Stimulated activated CD4-positive, alpha-beta T cell treated with anti-CD3 and anti-CD28 coated beads, Interleukin-1b, Interleukin-23, amount 100 ng/mL, for 4 hours (primary cell): Measurements from ENCODE around the gene ZDHHC17.
"Not testable (repeated sequence)": the region's sequence is repeated elsewhere in the genome, so short reads cannot be mapped to it uniquely, and the experiment has no call there.

ENCODE experiments used
- DNase-seq, 2 donors: peaks; one replicate each; pipeline ENCODE4 v3.0.0-alpha.2; 2020; ENCODE audit warnings: low read depth in 2 of 2

The ZDHHC17 gene

DNA sequence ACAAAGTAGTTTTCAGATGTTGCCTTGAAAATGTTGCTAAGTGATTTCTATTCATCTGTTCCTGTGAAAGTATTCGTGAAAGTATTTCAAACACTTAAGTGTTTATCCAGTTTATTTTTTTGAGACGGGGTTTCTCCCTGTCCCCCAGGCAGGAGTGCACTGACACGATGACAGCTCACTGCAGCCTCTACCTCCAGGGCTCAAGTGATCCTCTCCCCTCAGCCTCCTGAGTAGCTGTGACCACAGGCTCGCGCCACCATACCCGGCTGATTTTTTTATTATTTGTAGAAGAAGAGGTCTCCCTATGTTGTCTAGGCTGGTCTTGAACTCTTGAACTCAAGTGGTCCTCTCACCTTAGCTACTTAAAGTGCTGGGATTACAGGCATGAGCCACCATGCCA is 1.7 kb downstream of the ZDHHC17 start:
- no peak for DNase-seq

DNA sequence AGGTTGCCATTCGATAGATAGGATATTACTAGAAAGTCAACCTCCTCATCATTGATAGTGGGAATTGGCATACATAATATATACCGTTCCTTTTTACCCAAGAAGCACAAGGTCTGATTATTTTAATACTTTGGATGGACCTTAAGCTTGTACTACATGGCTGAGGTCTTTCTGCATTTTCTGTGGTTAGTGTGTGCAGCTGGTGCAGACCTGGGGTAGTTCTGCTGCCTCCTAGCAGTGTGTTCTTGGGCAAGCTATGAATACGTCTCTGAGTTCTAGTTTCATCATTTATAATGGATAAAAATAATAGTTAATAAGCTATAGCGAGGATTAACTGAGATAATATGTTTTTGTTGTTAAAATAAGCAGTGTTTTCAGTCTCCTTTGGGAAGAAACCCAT is 2.2 kb downstream of the ZDHHC17 start:
- DNase-seq: no peak

DNA sequence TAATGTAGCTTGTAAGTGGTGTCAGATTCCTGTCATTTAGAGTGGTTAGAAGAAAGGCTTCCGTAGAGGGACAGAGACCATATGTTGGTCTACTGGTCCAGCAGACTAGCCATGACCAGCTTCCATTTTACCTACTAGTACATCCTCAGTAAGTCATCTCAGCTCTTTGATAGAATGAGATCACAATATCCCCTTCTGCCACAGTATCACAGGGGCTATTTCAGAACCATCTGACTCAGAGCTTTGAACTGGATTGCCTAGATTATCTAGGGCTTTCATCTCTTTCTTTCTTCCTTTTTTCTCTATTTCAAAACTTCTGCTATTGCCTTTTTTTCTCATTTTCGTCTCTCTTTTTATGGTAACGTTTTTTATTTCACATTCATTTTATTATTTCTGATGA is 4.7 kb downstream of the ZDHHC17 start:
- DNase-seq: no peak

DNA sequence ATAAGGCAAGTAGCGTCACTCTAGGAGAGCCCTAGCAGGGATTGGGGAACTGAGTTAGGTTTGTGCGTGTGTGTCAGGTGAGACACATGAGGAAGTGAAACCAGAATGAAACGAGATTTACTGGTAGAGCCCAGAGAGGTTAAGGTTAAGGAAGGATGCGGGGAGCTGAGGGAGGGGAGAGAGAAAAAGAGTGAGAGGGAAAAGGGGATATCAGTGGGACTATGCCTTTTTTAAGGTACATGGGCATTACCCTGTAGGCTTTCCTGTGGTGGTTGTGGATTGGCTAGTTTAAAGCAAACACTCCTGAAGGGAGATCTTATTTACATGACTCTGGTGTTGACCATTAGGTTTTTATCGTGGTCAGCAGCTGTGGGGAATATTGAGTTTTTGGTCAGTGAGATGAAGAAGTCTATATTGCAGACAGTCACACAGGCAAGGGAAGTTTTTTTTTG is 13.9 kb downstream of the ZDHHC17 start:
- no peak for DNase-seq

DNA sequence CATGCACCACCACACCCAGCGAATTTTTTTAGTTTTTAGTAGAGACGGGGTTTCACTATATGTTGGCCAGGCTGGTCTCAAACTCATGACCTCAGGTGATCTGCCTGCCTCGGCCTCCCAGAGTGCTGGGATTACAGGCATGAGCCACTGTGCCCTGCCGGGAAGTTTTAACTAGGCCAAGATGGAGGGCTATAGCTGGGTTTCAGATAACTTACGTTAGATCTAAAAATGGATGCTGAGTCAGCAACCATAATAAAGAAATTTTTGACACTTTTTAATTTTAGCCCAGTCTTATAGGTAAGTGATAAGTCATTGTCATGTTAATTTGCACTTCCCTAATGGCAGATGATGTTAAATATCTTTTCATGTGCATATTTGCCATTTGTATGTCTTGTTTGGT is 14.4 kb downstream of the ZDHHC17 start:
- DNase-seq: no peak

DNA sequence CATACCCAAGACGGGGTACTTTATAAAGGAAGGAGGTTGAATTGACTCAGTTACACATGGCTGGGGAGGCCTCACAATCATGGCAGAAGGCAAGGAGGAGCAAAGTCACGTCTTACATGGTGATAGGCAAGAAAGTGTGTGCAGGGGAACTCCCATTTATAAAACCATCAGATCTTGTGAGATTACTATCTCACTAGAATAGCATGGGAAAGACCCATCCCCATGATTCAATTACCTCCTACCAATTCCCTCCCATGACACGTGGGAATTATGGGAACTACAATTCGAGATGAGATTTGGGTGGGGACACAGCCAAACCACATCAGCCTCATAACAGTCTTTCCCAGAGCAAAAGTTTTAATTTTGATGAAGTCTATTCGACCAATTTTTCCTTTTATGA is 15.4 kb downstream of the ZDHHC17 start:
- DNase-seq: not testable (repeated sequence)

DNA sequence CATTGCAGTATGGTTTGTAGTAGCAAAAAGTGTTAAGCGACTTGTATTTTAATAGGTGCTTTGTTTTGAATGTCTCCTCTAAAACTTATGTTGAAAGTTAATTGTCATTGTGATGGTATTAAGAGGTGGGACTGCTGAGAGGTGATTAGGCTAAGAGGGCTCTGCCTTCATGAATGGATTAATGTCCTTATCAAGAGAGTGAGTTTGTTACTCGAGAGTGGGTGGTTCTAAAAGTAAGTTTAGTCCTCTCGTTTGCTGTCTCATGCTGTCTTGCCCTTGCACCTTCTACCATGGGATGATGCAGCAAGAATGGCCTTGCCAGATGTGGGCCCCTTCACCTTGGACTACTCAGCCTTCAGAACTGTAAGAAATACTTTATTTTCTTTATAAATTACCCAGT is 17.4 kb downstream of the ZDHHC17 start:
- DNase-seq: no peak

DNA sequence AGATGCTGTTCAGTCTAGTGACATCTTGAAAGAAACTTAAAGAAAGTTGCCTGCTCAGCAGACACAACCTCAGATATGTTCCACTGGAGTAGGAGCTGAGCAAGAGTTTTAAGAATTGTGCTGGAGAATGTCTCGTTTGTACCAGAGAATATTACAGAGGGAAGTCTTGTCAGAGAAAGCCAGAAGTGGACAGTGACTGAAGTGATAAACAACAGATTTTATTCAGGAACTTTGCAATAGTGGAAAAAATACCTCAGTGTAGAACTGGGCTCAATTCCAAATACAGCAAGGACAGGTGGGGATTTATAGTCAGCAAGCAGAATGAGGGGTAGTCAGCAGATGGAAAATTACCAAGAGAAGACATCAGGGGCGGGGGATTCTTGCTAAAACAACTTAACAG is 18.6 kb downstream of the ZDHHC17 start:
- no peak for DNase-seq

DNA sequence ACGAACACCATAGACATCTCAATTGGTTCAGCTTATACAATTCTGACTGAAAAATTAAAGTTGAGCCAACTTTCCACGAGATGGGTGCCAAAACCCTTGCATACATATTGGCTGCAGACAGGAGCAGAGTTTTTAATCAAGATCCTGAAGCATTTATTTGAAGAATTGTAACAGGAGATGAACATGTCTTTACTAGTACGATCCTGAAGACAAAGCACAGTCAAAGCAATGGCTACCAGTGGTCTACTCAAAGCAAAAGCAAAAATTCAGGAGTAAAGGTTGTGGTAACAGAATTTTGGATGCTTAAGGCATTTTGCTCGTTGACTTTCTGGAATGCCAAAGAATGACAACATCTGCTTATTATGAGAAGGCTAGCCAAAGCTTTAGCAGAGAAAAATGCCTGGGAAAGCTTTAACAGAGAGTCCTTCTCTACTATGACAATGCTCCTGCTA is 20.7 kb downstream of the ZDHHC17 start:
- no peak for DNase-seq

DNA sequence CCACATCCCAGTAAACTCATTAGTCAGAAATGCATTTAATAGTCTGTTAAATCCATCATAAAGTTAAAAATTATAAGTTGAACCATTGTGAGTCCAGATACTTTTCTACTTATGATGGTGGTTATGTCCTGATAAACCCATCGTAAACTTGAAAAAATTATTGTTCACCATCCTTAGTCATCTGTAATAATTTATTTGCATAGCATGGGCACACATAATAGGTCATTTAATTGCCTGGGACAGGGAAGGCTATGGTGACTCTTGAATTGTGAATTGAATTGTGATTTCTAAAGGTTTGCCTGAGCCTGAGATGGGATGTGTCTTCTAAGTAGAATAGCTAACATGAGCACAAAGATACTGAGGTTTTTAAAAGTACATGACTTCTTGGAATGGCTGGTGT is 21.5 kb downstream of the ZDHHC17 start:
- no peak for DNase-seq

DNA sequence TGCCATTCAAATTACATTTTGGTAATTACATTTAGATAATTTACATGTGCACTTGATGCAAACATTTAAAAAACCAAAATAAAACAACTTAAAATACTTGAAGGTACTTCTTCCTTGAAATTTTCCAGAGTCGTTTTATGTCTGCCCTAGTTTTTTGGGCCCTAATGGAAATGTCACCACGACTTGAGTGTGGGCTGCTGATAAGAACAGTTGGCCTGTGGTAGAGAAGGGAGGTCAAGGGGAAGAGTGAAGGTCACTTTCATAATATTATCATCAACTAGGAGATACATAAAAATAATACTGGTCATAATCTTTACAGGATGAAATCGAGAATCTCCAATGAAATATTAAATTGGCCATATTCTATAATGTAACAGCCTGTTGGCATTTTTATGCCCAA is 23.1 kb downstream of the ZDHHC17 start:
- DNase-seq: no peak

DNA sequence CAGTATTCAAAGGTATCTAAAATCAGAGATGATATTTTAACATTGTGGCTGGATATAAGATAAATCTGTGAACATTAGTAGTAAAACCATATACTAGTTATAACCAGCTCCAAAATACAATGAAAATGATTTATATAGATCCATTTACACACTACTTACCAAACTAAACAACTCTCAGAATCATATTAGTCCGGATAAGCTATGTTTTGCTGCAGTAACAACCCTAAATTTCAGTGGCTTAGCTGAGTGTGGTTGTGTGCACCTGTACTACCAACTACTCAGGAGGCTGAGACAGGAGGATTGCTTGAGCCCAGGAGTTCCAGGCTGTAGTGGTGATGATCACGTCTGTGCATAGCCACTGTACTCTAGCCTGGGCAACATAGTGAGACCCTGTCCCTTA is 23.8 kb downstream of the ZDHHC17 start:
- DNase-seq: no peak

DNA sequence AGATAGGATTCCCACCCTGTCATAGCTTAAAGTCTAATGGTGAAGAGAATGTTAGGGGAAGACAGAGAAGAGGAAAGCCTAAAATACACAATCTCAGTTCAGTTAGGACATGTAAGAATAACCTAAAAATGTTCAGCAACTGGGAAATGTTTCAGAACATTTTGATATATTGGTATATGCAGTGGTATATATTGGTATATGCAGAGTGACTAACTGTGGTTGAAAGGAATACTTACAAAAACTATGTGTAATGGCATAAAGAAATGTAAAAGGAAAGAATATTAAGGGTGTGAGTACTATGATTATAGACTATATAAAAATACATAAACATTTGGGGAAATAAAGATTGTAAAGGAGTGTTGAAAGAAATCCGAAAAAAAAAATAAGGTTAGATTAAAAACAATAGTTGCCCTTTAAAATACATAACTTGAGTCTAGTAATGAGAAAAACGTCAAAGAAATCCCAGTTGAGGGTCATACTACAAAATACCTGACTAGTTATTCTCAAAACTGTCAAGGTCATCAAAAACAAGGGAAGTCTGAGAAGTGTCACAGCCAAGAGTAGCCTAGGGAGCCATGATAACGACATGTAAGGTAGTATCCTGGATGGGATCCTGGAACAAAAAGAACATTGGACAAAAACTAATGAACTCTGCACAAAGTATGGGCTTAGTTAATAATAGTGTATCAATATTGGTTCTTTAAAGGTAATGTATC is 25.6 kb downstream of the ZDHHC17 start:
- DNase-seq: no peak

DNA sequence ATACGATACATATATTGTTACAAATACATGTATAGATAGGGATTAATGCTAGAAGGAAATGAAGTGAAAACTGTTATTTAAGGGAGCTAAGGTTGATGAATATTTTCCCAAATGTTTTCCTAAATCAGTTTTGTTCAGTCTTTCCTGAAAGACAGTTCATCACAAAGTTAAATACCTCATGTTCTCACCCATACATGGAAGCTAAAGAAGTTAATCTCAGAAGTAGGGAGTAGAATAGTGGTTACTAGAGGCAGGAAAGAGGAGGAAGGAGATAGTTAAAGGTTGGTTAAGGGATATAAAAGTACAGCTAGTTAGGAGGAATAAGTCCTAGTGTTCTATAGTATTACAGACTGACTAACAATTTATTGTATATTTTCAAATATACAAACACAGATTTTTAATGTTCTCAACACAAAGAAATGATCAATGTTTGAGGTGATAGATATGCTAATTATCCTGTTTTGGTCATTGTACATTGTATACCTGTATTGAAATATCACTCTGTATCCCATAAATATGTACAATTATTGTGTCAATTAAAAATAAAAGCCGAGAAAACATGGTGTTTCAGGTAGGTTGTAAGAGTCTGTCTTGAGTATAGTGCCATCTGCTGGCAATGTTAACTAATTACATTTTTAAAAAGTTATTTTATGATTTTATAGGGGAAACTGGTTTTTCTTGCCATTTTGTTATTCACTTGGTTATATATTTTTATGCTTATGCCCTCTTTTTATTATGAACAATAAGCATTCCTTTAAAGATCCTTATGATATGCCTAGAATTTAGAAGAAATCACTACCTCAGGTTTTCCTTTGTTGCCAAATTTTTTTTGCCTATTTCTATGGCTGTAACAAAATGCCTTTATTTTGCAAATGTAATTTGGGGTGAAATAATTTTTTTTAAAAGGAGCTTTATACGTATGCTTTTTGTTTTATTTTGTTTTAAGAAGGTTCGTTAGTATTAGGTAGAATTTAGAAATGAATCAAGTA is 26.9 kb downstream of the ZDHHC17 start:
- no peak for DNase-seq

DNA sequence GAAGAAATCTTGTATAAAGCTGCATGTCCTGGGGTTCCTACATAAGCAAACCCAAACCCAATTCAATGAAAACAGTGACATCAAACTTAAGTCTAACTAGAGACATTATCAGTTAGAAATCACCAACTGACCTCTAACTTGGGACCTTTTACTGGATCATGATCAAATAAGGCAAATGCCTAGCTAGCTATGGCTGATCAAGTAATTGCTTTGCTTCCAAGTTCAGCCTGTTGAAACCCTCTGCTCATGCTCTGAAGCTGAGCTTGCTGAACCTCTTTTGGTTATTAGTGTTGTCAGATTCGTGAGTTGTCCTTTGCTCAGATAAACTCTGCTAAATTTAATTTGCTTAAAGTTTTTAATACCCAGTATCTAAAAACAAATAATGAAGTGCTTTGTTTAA is 28.9 kb downstream of the ZDHHC17 start:
- DNase-seq: no peak

DNA sequence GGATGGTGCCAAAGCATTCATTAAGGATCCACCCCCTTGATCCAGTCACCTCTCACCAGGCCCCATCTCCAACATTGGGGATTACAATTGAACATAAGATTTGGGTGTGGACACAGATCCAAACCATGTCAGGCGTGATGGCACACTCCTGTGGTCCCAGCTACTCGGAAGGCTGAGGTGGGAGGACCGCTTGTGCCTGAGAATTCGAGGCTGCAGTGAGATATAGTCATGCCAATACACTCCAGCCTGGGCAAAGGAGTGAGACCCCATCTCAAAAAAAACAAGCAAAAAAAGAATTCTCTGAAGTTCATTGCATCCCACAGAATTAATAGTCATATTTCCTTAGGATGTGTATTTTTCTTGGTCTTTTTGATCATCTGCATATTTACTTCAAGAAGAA is 34.9 kb downstream of the ZDHHC17 start:
- no peak for DNase-seq

DNA sequence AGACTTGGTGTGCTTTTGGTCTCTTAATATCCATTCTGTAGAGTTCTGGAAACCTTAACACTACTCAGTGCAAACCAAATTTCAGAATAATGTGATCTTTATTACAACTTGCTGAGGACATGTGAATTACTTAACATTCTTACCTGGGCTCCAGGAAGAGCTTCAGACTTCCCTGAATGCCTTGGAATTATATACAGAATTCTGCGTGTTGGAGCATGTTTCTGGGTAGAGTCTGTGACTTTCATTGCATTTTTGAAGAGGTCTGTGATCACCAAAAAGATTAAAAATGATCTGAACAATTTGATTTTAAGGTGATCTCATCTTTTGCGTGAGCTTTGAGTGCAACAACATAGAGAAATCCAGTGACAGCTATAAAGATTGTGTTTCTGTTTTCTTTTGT is 35.4 kb downstream of the ZDHHC17 start:
- no peak for DNase-seq

DNA sequence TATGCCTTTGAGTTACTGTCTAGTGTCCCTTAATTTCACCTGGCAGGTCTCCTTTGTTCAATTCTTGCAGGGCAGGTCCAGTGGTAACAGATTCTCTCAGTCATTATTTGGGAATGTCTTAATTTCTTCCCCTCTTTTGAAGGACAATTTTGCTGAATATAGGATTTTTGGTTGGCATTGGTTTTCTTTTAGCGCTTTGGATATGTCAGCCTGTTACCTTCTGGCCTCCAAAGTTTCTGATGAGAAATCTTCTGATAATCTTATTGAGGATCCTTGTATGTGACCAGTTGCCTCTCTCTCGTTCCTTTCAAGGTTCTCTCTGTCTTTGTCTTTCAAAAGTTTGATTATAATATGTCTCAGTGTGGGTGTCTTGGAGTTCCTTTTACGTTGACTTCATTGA is 38.1 kb downstream of the ZDHHC17 start:
- DNase-seq: no peak

DNA sequence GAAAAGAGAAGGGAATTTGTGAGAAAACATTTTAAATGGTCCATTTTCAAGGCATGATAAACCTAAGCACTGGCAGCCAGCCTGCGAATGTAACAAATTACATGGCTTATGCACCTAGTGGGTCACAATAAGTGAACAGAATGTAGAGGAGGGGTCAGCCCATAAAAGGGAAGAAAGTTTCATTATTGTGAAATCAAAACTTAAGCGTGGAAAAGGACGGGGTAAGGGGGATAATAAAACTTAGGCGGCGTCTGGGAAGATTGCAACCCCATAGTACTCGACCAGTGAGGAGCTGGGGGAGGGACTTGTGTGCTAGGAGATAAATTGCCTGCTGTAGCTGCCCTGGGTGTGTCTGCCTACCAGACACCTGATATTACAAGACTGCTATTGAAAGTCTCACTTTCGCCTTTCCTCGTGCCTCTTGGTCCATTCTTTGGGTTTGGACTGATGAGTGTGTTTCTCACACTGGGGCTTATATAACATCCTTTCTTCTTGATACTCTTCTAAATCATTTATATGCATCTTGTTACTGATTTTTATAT is 40.6 kb downstream of the ZDHHC17 start:
- DNase-seq: no peak

DNA sequence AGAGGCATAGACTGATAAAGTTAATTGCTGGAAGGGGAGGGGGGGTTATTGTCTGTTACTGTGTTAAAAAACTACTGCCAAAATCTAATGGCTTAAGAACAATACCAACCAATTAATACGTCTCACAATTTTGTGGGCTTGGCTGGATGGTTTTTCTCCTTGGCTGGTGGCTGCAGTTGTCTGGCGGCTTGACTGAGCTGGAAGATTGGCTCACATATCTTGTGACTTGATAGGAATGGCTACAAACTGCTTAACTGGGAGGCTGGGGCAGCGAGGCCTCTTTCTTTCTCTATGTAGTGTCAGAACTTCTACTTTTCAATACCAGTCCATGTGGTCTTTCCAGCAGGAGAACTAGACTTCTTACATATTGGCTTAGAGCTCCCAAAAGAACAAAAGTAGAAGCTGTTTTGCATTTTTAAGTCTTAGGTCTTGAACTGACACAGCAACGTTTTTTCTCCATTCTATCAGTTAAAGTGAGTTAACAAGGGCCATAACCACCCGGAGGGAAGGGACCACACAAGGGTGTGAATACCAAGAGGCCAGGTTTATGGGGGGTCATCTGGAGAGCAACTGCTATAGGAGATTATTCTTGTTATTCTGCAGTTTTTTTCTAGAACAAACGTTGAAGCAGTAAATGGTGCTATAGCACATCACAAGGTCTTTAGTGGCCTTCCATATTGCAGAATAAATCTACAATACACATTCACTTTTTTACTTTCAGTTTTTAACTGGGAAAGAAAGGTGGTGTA is 46.9 kb downstream of the ZDHHC17 start:
- DNase-seq: no peak

DNA sequence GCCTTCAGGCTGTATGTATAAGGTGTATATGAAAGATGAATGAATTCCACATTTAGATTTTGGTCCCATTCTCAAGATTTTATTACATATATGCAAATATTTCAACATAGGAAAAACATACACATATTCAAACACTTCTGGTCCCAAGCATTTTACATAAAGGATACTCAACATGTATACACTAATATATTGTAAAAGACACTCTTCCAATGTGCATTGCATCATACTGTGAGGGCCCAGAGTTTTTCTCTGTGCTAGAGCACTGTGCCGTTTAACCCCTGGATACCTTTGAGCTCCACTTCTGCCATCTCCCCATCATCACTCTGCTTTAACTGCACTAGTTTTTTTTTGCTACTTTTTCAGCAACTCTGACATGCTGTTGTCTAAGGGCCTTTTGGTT is 48.1 kb downstream of the ZDHHC17 start:
- DNase-seq: no peak

DNA sequence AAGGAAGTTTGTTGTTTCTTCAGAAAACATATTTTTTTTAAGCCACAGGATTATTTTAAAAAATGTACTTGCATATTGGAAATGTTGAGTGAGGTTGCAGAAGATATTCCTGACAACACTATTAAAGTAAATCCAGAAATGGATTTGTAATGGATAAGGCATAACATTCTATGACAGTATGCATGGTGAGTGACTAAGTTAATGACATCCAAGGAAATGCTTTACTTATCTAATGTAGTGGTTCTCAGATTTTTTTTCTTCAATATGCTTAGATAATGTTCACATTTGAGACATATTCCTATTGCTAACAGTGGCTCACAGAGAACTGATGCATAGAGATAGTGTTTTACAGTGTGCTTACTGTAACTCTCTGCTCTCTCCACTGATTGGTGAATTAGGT is 49.4 kb downstream of the ZDHHC17 start:
- no peak for DNase-seq
